Stimulated activated CD4-positive, alpha-beta T cell treated with anti-CD3 and anti-CD28 coated beads, Interleukin-12 subunit alpha, Interleukin-12 subunit beta, amount 100 ng/mL, for 24 hours (primary cell): ENCODE data around the gene RPS6KA1.
"Not testable (repeated sequence)": the region's sequence is repeated elsewhere in the genome, so short reads cannot be mapped to it uniquely, and the experiment has no call there.

Experiments used
- DNase-seq, 2 experiments: peaks; one replicate each; pipeline ENCODE4 v3.0.0-alpha.2; 2020; ENCODE audit warnings: low read depth in 2 of 2

Gene RPS6KA1

DNA sequence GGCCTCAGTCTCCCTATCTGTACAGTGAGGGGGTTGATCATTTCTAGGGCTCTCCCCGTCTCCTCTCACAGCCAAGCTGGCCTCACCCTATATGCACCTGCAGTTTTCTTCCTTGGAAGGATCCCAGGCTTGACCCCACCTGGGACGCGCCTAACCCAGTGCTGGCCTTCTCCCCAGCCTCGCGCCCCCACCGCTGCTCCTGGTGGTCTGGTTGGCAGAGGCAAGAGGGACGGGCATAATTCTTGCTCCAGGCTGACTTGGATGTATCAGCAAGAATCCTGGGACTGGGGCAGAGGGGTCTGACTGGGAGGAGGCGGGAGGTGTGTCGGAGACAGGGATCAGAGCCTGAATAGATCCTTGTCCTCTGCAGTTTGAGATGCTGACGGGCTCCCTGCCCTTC, 25.2 kb downstream of the RPS6KA1 start:
- DNase-seq: no peak

DNA sequence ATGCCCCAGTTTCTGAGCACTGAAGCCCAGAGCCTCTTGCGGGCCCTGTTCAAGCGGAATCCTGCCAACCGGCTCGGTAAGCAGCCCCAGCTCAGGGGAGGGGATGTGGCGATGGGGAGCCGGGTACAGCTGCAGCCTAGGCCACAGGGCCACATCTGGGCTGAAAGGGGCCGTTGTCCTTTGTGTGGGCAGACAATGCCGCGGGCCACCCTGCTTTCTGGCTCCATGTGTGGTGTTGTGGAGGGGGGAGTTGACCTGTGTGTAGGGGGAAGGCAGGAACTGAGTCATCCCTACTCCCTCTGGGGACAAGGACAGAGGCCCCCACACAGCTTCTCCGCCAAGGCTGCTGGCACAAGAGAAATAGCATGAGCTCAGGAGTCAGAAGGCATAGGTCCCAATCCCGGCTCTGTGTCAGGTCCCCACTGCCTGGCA, 26.0 kb downstream of the RPS6KA1 start:
- no peak for DNase-seq

DNA sequence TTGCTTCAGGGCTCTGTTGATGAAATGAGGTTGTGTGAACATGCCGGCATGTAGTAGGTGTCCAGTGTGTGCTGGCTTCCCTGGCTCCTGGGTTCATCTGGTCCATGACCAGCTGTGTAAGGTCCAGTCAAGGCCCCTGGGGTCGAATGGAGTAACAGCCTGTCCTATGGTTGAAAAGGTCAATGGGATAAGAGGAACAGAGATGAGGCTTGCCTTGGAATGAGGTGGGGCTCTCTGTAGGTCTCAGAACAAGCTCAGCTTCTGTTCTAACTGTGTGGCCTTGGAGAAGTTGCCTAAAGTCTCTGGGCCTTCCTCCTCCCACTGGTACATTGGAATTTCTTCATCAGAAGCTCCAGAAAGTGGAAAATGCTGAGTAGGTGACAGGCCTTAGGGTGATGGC, 26.6 kb downstream of the RPS6KA1 start:
- no peak for DNase-seq

DNA sequence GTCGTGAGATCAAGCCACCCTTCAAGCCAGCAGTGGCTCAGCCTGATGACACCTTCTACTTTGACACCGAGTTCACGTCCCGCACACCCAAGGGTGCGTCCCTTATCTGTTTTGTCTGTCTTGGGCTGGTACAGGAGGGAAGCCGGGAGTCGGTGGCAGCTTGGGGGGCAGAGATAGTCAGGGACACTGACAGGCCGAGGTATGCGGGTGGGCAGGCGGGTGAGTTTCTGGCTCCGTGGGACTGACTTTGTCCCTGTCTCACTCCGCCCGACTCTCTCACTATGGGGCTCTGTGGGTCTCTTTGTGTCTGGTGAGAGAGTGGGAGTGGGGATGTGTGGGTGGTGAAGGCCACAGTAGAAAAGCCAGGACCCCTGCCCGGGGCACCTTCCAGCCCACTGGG, 27.4 kb downstream of the RPS6KA1 start:
- DNase-seq: no peak

DNA sequence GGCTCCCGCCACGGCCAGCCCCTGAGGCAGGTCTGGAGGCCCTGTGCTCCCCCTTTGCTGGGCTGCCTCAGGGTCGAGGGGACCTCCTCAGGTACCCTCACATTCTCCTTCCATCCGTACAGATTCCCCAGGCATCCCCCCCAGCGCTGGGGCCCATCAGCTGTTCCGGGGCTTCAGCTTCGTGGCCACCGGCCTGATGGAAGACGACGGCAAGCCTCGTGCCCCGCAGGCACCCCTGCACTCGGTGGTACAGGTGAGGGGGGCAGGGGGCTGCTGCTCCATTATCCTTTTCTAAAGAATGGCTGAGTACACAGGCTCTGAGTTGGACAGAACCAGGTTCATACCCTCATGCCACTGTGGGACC, 29.1 kb downstream of the RPS6KA1 start:
- DNase-seq: no peak

DNA sequence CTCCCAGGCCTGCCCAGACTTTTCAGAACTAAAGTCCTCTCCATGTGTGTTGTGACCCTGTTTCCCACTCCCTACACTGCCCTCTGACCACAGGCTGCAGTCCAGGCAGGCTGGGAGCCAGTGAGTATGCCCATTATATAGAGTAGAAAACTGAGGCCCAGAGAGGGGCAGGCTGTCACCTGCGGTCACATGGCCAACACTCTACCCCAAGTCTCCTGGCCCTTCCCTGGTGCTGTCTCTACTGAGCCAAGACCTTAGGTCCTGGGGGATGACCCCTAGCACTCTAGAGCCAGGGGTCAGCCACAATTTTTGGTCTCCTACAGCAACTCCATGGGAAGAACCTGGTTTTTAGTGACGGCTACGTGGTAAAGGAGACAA, 30.8 kb downstream of the RPS6KA1 start:
- no peak for DNase-seq

DNA sequence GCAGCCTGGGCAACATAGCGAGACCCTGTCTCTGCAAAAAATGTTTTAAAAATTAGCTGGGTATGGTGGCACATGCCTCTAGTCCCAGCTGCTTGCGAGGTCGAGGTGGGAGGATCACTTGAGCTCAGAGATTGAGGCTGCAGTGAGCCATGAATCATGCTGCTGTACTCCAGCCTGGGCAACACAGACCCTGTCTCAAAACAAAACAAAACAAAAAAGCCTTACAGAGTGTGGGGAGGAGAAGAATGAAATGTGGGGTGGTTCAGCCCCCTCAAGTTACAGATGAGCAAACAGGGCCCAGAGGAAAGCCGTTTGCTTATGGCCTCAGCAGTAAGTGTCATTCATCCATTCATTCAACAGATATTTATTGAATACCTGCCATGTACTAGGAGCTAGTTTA, 40.7 kb downstream of the RPS6KA1 start:
- DNase-seq: no peak

DNA sequence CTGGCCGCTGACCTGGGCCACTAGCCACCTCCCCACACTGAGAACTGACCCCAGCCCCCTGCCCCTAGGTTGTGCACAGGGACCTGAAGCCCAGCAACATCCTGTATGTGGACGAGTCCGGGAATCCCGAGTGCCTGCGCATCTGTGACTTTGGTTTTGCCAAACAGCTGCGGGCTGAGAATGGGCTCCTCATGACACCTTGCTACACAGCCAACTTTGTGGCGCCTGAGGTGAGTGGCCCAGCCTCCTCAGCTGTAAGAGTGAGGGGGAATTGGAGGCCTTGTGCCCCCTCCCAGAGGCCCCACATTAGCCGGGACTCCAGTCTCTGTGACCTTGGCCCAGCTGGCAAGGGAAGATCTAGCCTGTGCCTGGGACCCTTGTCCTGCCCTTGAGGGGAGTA, 41.8 kb downstream of the RPS6KA1 start:
- no peak for DNase-seq

DNA sequence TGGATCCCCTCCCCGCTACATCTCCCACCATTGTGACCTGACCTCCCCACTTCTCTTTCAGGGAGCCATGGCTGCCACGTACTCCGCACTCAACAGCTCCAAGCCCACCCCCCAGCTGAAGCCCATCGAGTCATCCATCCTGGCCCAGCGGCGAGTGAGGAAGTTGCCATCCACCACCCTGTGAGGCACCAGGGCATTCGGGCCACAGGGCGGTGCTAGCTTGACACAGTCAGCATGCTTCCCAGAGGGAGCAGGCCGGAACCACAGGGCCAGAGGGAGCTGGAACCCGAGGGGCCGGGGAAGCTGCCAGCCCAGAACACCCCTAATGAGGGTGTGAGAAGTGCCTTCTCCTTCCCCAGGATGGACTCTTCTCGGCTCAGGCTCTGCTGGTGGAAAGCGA, 44.5 kb downstream of the RPS6KA1 start:
- DNase-seq: no peak

DNA sequence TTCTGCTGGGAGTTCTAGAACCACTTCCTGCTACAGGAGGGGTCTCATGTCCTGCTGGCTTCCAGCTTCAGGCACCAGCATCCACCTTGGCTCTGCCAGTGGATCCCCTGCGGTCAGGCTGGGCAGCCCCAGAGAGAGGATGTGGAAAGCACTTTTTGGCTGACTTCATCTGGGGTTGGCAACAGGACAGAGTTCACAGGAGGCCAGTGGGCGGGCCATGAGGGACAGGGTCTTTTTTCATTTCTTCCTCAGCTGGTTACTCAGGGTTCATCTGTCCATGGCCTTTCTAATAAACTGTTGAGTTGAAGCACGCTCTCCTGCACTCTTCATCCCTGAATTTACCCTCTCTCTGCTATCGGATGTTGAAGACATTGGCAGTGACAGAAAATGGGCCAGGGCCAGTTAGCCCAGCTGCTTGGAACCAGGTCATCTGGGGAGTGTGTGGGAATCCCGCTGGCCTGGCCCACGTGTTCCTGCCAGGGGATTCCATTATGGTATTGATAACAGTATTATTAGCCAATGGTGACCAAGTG, 45.2 kb downstream of the RPS6KA1 start:
- no peak for DNase-seq

DNA sequence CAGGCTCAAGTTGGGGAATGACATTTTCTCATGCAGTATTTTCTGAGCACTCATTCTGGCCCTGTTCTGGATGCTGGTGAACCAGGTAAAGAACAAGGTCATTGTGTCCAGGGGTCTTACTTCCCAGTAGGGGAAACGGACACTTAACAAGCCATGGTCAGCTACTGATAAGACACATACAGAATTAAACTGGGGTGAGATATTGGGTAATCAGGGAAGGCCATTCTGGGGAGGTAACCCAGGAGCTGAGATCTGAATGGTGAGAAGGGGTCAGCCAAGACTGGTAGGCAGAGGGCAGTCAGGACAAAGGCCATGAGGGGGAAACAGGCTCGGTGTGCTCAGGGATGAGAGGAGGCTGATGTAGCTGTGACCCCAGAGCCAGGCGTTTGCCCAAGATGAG, 45.8 kb downstream of the RPS6KA1 start:
- DNase-seq: no peak

DNA sequence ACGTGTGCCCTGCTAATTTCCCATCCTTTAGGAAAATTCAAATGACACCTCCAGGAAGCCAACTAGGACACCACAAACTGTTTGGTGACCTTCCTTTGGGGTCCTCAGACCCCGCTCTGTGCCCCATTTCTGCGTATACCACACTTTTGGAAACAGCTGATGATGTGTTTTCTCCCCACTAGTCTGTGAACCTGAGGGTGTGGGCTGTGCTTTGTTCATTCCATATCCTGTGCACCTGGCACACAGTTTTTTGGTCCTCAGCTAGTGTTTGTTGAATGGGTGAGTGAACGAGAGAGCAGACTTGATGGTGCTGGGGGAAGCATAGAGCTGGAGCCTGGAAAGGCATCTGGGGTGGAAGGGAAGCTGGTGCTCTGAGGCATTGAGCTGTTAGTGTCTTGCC, 48.6 kb downstream of the RPS6KA1 start:
- no peak for DNase-seq

DNA sequence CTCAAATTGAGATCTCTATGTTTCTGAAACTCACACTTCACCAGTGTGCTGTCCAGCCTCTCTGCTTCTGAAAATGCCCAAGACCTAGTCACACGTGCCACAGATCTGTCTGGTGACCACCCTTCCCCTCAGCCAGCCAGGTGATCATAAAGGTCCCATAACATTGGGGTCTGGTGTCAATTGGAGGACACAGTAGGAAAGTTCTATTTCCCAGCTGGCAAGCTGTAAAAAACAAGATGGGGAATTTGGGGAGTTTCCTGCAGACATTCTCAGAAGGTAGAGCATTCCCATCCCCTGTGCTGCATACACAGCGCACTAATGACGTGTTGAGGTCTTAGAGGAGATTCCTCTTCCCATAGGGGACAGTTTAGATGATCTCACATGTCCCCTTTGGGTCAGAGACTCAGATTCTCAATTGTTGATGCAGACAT, 50.1 kb downstream of the RPS6KA1 start:
- DNase-seq: no peak

DNA sequence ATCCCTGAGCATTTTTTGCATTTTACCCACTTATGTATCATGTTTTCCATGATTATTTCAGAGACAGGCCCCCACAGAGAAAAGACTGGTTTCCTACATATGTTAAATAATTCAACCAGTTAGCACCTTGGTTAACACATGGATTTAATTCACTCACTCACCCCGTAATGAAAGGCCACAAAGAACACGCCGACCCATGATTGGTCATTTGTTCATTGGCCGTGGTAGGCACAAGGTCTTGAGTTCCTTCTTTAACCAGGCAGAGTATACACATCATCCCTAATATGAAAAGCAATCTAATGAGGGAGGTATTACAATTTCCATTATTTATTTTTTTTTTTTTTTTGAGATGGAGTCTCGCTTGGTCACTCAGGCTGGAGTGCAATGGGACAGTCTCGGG, 50.6 kb downstream of the RPS6KA1 start:
- DNase-seq: peak in 1 of 2 experiments; percentile 24

DNA sequence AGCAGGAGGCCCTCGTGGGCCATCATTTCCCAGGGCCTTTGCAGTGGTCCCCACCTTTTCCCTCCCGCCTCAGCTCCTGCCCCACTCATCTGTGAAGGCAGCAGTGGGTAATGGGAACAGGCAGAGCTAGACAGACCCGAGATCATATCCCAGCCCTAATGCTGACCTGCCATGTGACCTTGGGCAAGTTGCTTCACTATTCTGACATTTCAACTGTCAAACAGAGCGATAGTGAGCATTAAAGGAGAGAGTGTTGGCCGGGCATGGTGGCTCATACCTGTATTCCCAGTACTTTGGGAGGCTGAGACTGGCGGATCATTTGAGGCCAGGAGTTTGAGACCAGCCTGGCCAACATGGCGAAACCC, 51.7 kb downstream of the RPS6KA1 start:
- DNase-seq: no peak

DNA sequence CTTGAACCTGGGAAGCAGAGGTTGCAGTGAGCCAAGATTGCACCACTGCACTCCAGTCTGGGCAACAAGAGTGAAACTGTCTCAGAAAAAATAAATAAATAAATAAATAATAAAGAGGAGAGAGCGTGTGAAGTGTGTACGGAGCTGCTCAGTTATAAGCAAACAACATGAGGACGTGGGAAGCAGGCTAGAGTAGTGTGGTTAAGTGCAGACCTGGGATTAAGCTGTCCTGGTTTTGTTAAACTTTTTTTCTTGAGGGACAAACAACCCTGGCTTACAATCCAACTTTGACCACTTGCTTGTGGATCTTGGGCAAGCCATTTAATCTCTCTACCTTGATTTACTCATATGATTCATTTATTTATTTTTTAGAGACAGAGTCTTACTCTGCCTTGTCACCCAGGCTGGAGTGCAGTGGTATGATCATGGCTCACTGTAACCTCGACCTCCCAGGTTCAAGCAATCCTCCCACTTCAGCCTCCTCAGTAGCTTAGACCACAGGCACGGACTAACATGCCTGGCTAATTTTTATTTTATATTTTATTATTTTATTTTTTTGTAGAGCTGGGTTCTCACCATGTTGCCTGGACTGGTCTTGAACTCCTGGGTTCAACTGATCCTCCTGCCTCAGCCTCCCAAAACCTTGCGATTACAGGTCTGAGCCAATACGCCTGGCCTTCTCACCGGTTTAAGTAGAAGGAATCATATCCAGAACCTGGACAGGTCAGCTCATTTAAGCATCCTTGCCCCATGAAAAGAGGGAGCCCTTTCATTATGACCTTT, 52.7 kb downstream of the RPS6KA1 start:
- DNase-seq: no peak

DNA sequence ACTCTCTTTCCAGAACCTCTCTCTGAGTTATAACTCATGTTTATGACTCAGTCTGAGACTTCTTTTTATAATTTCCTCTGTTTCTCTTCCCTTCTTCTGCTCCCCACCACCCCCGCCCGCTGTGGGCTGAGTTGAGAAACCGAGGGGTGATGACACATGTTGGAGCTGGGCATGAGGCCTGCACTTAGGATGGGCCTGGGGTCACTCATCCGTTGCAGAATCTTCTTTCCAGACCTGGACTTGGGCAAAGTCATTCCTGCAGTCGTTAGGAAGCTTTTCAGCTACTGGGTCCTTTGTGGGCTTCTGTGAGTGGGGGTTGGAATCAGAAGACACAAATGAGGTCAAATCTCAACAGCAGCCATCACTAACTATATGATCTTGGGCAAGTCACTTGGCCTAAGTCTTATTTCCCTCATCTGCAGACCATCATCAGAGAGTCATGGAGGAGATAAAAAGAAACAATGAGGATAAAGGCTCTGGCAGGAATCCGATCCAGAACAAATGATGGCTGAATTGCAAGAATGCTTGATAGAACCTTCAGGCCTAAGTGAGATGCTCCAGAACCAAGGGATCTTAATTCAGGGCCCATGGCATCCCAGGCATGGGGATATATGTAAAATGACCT, 53.4 kb downstream of the RPS6KA1 start:
- peak; percentile 51 to 83 for DNase-seq

DNA sequence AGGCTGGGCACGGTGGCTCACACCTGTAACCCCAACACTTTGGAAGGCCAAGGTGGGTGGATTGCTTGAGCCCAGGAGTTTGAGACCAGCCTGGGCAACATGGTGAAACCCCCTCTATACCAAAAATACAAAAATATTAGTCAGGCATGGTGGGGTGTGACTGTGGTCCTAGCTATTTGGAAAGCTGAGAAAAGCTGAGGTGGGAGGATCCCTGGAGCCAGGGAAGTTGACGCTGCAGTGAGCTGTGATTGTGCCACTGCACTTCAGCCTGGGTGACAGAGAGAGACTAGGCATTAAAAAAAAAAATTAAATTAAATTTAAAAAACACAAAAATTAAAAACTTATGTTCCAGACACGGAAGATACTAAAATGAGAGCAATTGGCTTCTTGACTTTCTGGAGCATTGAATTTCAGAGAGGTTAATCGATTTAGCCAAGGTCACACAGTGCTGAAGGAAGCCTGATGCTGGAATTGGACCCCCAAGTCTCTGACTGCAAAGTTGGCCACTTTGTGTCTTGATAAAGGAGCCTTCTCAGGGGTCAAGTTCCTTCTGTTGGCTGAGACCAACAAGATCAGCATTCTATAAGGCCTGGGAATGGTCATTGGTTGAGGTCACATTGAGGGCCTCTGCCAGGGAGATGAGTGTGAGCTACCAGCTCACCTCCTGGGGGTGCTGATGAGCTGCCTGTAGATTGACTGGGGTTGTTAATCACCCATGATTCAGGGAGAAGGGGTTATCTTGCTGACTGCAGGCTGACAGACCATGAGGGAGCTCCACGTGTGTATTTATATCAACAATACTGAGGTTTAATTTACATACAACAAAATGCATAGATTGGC, 54.3 kb downstream of the RPS6KA1 start:
- peak in 1 of 2 experiments; percentile 42 for DNase-seq

DNA sequence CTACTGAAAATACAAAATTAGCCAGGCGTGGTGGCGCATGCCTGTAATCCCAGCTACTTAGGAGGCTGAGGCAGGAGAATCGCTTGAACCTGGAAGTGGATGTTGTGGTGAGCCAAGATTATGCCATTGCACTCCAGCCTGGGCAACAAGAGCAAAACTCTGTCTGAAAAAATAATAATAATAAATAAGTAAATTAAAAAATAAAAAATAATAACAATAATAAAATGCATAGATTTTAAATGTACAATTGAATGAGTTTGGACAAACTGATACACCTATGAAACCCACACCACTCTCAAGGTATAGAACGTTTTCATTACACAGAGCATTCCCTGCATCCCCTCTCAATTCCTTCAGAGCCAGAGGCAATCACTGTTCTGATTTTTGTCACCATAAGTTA, 55.0 kb downstream of the RPS6KA1 start:
- not testable (repeated sequence) for DNase-seq

DNA sequence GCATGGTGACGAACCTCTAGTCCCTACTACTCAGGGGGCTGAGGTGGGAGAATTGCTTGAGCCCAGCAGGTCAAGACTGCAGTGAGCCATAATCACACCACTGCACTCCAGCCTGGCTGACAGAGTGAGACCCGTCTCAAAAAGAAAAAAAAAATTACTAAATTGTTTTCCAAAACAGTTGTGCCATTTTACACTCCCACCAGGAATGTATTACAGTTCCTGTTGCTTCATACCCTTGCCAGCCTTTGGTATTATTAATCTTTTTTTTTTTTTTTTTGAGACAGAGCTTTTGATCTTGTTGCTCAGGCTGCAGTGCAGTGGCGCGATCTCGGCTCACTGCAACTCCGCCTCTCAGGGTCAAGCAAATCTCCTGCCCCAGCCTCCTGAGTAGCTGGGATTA, 55.9 kb downstream of the RPS6KA1 start:
- no peak for DNase-seq

DNA sequence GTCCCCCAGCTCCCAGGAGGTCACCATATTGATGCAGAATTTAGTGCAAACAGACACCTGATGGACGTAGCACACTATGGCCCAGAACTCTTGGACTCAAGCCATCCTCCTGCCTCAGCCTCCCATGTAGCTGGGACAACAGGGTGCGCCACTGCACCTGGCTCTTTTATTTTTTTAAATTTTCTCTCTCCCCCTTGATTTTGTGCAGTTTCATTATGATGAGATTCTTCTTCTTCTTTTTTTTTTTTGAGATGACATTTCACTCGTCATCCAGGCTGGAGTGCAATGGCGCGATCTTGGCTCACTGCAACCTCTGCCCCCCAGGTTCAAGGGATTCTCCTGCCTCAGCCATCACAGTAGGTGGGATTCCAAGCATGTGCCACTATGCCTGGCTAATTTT, 63.8 kb downstream of the RPS6KA1 start:
- DNase-seq: no peak

DNA sequence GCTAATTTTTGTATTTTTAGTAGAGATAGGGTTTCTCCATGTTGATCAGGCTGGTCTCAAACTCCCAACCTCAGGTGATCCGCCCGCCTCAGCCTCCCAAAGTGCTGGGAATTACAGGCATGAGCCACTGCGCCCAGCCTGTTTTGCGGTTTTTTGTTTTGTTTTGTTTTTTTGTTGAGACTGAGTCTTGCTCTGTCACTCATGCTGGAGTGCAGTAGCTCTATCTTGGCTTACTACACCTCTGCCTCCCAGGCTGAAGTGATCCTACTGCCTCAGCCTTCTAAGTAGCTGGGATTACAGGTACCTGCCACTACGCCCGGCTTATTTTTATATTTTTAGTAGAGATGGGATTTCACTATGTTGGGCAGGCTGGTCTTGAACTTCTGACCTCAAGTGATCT, 65.0 kb downstream of the RPS6KA1 start:
- DNase-seq: not testable (repeated sequence)

DNA sequence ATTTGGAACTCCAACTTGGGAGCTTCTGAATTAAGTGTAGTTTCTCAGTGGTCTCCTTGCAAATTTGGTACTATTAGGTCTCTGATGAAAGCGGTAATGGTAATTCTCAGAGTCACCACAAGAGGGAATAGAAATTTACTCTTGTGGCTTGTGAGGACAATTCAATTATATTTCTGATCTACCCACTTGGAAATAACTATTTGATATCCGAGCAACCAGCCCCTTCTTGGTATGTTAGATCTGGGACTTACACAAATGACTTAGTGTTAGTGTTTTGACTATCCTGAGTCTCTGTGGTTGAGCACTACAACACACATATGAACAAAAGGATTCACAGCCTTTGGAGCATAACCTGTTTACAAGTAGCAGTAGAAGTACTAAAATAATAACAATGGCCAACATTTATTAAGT, 68.1 kb downstream of the RPS6KA1 start:
- DNase-seq: no peak
